ENCODE results near the gene IGSF23. TPM values are rescaled to one million over a fixed set of nuclear protein-coding genes. Genes with fewer than 3 reads are reported as not detected.

Gene IGSF23
- total and polyA plus RNA-seq, 2 of the 4 experiments (the other 2 are of a cell fraction), result 0.27 TPM; not detected in 1

DNA sequence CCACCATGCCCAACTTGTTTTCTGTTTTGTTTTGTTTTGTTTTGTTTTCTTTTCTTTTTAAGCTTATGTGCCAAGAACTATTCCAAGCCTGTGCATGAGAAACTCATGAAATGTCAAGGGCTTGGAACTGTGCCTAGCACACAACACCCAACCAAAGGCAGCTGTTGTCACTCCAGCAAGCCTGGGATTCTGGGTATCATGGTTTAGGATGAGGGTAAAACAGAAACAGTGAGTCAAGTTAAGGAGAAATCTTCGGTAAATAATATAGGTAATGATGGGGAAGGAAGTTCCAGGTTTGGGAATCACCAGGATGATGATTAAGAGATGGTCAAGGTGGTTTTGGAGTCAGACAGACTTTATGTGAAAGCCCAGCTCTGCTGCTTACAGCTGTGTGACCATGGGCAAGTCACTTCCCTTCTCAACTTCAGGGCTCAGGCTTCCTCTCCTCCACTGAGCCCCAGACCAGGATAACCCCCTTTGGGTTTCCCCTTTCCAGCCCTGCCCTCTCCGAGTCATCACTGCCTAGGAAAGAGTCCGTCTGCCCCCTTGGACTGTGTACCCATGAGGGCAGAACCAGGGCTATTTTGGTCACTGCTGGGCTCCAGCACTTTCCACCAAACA is 35.4 kb downstream of the IGSF23 start:
- CTCF ChIA-PET, result interaction anchor here (0.8 to 1.3 kb wide), 6 partner anchors 59 to 136 kb away, joined by 3 to 9 read pairs (median 4); no protein-coding TSS in a partner anchor
- peak; percentile 9; the same call in 1 of the 2 replicates for ATAC-seq (ENCODE audit: low read depth)

More for the DNA sequence above, 35.4 kb downstream of the IGSF23 start:
- peak overlapping the region; percentile 2; the same call in 1 of the 3 replicates for H2BK15ac ChIP-seq (ENCODE audit: low read depth, low read length)
- no peaks in the 10 kb centered on the region for H3K9me3 ChIP-seq (ENCODE audit: control insufficient read depth, insufficient read depth, low read length)
- in situ Hi-C loops (cut with MboI; ENCODE audit: low sequenced_read_pairs), result no loop called here
- H3K18ac ChIP-seq (ENCODE audit: low read depth, low read length), result peak overlapping the region; percentile 22; the same call in 1 of the 2 replicates
- H4K91ac ChIP-seq (ENCODE audit: insufficient read depth, low read depth, low read length), result peak overlapping the region; percentile 47
- 83% methylated on average over 1 of the region's 3 CpGs; no CpG with 5 or more reads in 1 of the 2 experiments for WGBS, 2 experiments (ENCODE audit: extremely low coverage in 2 of 2, insufficient read length in 1 of 2)
- peak overlapping the region; percentile 43; the same call in 1 of the 2 replicates for H2BK20ac ChIP-seq (ENCODE audit: low read depth, low read length)
- peak overlapping the region; percentile 61; the same call in 1 of the 2 replicates for H2AK5ac ChIP-seq (ENCODE audit: low read depth, low read length)
- peak overlapping the region; percentile 22; the same call in 1 of the 2 replicates for H3K9ac ChIP-seq (ENCODE audit: low read depth, low read length)
- H3K9me1 ChIP-seq (ENCODE audit: insufficient read depth, low read length), result peaks cover 34% of the 10 kb centered on the region
- H4K8ac ChIP-seq (ENCODE audit: low read depth in 2 of 2, low read length in 2 of 2), result peak overlapping the region in 1 of 2 experiments; percentile 75; a peak in 1 of 4 replicates
- no TSS peak for BruUV-seq (replicated peaks)
- TF ChIP-seq, protein P1, sequence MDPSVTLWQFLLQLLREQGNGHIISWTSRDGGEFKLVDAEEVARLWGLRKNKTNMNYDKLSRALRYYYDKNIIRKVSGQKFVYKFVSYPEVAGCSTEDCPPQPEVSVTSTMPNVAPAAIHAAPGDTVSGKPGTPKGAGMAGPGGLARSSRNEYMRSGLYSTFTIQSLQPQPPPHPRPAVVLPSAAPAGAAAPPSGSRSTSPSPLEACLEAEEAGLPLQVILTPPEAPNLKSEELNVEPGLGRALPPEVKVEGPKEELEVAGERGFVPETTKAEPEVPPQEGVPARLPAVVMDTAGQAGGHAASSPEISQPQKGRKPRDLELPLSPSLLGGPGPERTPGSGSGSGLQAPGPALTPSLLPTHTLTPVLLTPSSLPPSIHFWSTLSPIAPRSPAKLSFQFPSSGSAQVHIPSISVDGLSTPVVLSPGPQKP (IDR thresholded peaks at IDR 0.05; ENCODE audit: borderline replicate concordance, low read depth, low read length), result no peak
- TF ChIP-seq MXI1 (IDR thresholded peaks at IDR 0.05; ENCODE audit: borderline replicate concordance, low read depth, low read length), result 0 out of 2 replicates have a peak, but pooled peaks have one; percentile 19
- H3K4ac ChIP-seq (ENCODE audit: low read depth, low read length), result peak overlapping the region; percentile 81
- peak overlapping the region; percentile 37; the same call in 1 of the 2 replicates for H3K4me2 ChIP-seq (ENCODE audit: low read depth, low read length)
- H4K5ac ChIP-seq (ENCODE audit: low read depth, low read length), result no peak overlapping the region
- peak; percentile 68 for DNase-seq
- peak overlapping the region; percentile 32 for H2AK9ac ChIP-seq (replicated peaks; ENCODE audit: low read depth, low read length, poor library complexity)
- H4K20me1 ChIP-seq (ENCODE audit: insufficient read depth, low read length), result peaks cover 66% of the 10 kb centered on the region
- H2BK5ac ChIP-seq (ENCODE audit: low read depth, low read length, poor library complexity, severe bottlenecking), result peak overlapping the region; percentile 65
- peak overlapping the region; percentile 77; the same call in 1 of the 2 replicates for H3K23ac ChIP-seq (ENCODE audit: low read depth, low read length)
- no peaks in the 10 kb centered on the region for H3K27me3 ChIP-seq (ENCODE audit: control insufficient read depth, insufficient read depth, low read length)
- H3K36me3 ChIP-seq (ENCODE audit: control insufficient read depth, insufficient read depth, low read length), result peaks cover 60% of the 10 kb centered on the region
- H3K27ac ChIP-seq (ENCODE audit: insufficient read depth, low read length), result peak overlapping the region; percentile 75
- POLR2A ChIA-PET (ENCODE audit: unreplicated experiment), result interaction anchor here (0.9 to 1.2 kb wide), 2 partner anchors 22 to 78 kb away, joined by 3 to 8 read pairs; no protein-coding TSS in a partner anchor
- H2AFZ ChIP-seq (replicated peaks; ENCODE audit: low read length, poor library complexity), result peak overlapping the region; percentile 34
- H3K4me1 ChIP-seq (ENCODE audit: control insufficient read depth, insufficient read depth, low read length), result peaks cover 16% of the 10 kb centered on the region
- 0 out of 2 replicates have a peak overlapping the region, but pooled peaks have one; percentile 19 for H3K14ac ChIP-seq (replicated peaks; ENCODE audit: low read depth, low read length)
- H2BK120ac ChIP-seq (ENCODE audit: low read depth, low read length), result peak overlapping the region; percentile 36; the same call in 1 of the 2 replicates
- intact Hi-C loops (cut with micrococcal nuclease), result no loop called here
- H3K79me1 ChIP-seq (ENCODE audit: low read depth in 1 of 2, low read length in 2 of 2), result peaks cover 56 to 84% of the 10 kb centered on the region in 2 experiments
- dilution Hi-C loops (cut with HindIII; ENCODE audit: low sequenced_read_pairs, unreplicated experiment), result no loop called here
- no peak overlapping the region for H3K4me3 ChIP-seq (ENCODE audit: insufficient read depth, low read depth, low read length)
- H3K56ac ChIP-seq (ENCODE audit: extremely low read depth, insufficient read depth, low read length), result no peak overlapping the region

All from IMR-90 (cell line).